Measurements from ENCODE around the gene FERMT1.
"Not testable (repeated sequence)": the region's sequence is repeated elsewhere in the genome, so short reads cannot be mapped to it uniquely, and the experiment has no call there.

Gene FERMT1

GRCh38 chr20:6036213-6036612 lies 86.6 kb downstream of the FERMT1 start:
- no peak for DNase-seq

GRCh38 chr20:6034134-6034969 lies 88.5 kb downstream of the FERMT1 start:
- DNase-seq = peak; percentile 51

GRCh38 chr20:6032907-6033306 lies 89.9 kb downstream of the FERMT1 start:
- not testable (repeated sequence) for DNase-seq

GRCh38 chr20:6030453-6031080 lies 92.3 kb downstream of the FERMT1 start:
- no peak for DNase-seq

- DNase-seq = no peak
Measured at GRCh38 chr20:6029538-6029937, 93.3 kb downstream of the FERMT1 start.

- DNase-seq = peak; percentile 59
Measured at GRCh38 chr20:6028818-6029217, 94.0 kb downstream of the FERMT1 start.

GRCh38 chr20:6026051-6026450 lies 96.8 kb downstream of the FERMT1 start:
- DNase-seq = peak; percentile 44
